HepG2 (cell line): ENCODE results near the gene USP24. TPM values are rescaled to one million over a fixed set of nuclear protein-coding genes. Genes with fewer than 3 reads are reported as not detected.

ENCODE experiments used
- ATAC-seq: fragments of 200-7000 bp; cut with Tn5 transposase; 3 replicates; pipeline ENCODE4 v1.9.1; 2020; ENCODE audit warnings: mild to moderate bottlenecking, moderate library complexity
- BruUV-seq: library from RNA; stranded (reverse); fragments of 400-500 nt; replicated peaks from 2 replicates; lab custom pipeline; 2021; lab: Mats Ljungman, UMichigan
- CTCF ChIA-PET: fragments of 300-600 bp; formaldehyde crosslinking; extraction: SDS; loops from one replicate; lab custom pipeline; 2021; ENCODE audit warnings: low total read pairs, inconsistent platforms, low intra/inter-chr PET ratio; lab: Yijun Ruan, JAX
- POLR2A ChIA-PET: fragments of 350-600 bp; sonication (Branson Sonifier 250); formaldehyde crosslinking; loops from one replicate; lab custom pipeline; 2020; ENCODE audit warnings: antibody characterized with exemption, inconsistent platforms; lab: Yijun Ruan, JAX
- DNase-seq: peaks from one replicate; pipeline ENCODE4 v3.0.0-alpha.2; 2015; ENCODE audit warnings: low spot score
- FAIRE-seq: peaks from 3 replicates; lab custom pipeline; 2011; peaks lifted over from hg19 to GRCh38; lab: Jason Lieb, UNC
- H2AFZ ChIP-seq: one replicate; pipeline ENCODE4 v1.6.1; 2011; ENCODE audit warnings: low read length, inconsistent platforms
- H3K27ac ChIP-seq: fragments of 300-600 bp; 3 replicates; pipeline ENCODE4 v1.8.0; 2011; ENCODE audit warnings: mixed run types, mild to moderate bottlenecking, mixed read lengths, low read length, inconsistent platforms; ENCODE audit not compliant: insufficient read depth; ENCODE audit errors: extremely low read length
- H3K27me3 ChIP-seq, 2 experiments: fragments of 200-600 bp in 1 of 2; 2 replicates in 1 of 2; 3 replicates in 1 of 2; pipeline versions ENCODE4 v1.6.0 to v1.8.0; 2011; ENCODE audit warnings: low read length in 2 of 2, mild to moderate bottlenecking in 2 of 2, moderate library complexity in 2 of 2, inconsistent platforms in 1 of 2; ENCODE audit not compliant: insufficient read depth in 2 of 2, control insufficient read depth in 1 of 2
- H3K36me3 ChIP-seq, 2 experiments: fragments of 200-600 bp in 1 of 2; replicated peaks in 1 of 2; 2 replicates in 1 of 2; 3 replicates in 1 of 2; pipeline versions ENCODE4 v1.5.1 to v1.8.0; 2011; ENCODE audit warnings: low read length in 2 of 2, inconsistent platforms in 1 of 2; ENCODE audit not compliant: insufficient read depth in 2 of 2, control insufficient read depth in 1 of 2
- H3K4me1 ChIP-seq: 2 replicates; pipeline ENCODE4 v1.5.1; 2012; ENCODE audit warnings: low read length, inconsistent platforms; ENCODE audit not compliant: insufficient read depth
- H3K4me2 ChIP-seq: 2 replicates; pipeline ENCODE4 v1.6.0; 2011; ENCODE audit warnings: low read depth, low read length, inconsistent platforms
- H3K4me3 ChIP-seq, 3 experiments: fragments of 200-600 bp in 1 of 3; sonication (generic), shearing (Covaris generic) in 1 of 3; replicated peaks in 1 of 3; 2 replicates each; pipeline ENCODE4 v1.5.1; 2011 to 2016; ENCODE audit warnings: low read length in 3 of 3, inconsistent platforms in 2 of 3, low read depth in 2 of 3, mild to moderate bottlenecking in 2 of 3, control low read depth in 1 of 3, mixed read lengths in 1 of 3; ENCODE audit not compliant: insufficient read depth in 1 of 3
- H3K79me2 ChIP-seq: one replicate; pipeline ENCODE4 v1.6.1; 2011; ENCODE audit warnings: low read length, inconsistent platforms; ENCODE audit not compliant: insufficient read depth
- H3K9ac ChIP-seq: 2 replicates; pipeline ENCODE4 v1.6.0; 2011; ENCODE audit warnings: mild to moderate bottlenecking, low read depth, low read length, inconsistent platforms; ENCODE audit not compliant: insufficient read depth
- H3K9me3 ChIP-seq: 2 replicates; pipeline ENCODE4 v1.5.1; 2012; ENCODE audit warnings: mild to moderate bottlenecking, low read length
- H4K20me1 ChIP-seq: 2 replicates; pipeline ENCODE4 v1.6.0; 2011; ENCODE audit warnings: inconsistent platforms, mild to moderate bottlenecking, low read length, moderate library complexity; ENCODE audit not compliant: insufficient read depth
- HNF4G ChIP-seq, 2 experiments: sonication (generic) in 1 of 2; formaldehyde crosslinking in 1 of 2; IDR thresholded peaks; 2 replicates each; pipeline versions ENCODE4 v1.4.0 to v1.6.1; 2011 to 2020; ENCODE audit warnings: borderline replicate concordance in 2 of 2, low read depth in 2 of 2, mild to moderate bottlenecking in 2 of 2, low read length in 1 of 2, missing genetic modification reagents in 1 of 2, moderate library complexity in 1 of 2
- KMT2B ChIP-seq: IDR thresholded peaks from 2 replicates; pipeline ENCODE4 v1.6.1; 2016; ENCODE audit warnings: missing genetic modification reagents, missing compliant biosample characterization
- MEF2D ChIP-seq: sonication (generic); formaldehyde crosslinking; IDR thresholded peaks from 2 replicates; pipeline ENCODE4 v1.5.1; 2020; ENCODE audit warnings: mild to moderate bottlenecking, missing genetic modification reagents
- MTF2 ChIP-seq: sonication (generic); formaldehyde crosslinking; IDR thresholded peaks from 2 replicates; pipeline ENCODE4 v1.5.0; 2020; ENCODE audit warnings: missing genetic modification reagents, borderline replicate concordance
- NKX3-1 ChIP-seq: sonication (generic); formaldehyde crosslinking; IDR thresholded peaks from 2 replicates; pipeline ENCODE4 v1.5.0; 2020; ENCODE audit warnings: missing genetic modification reagents
- POGK ChIP-seq: sonication (generic); formaldehyde crosslinking; conservative IDR thresholded peaks from 2 replicates; pipeline ENCODE4 v1.8.0; 2022; ENCODE audit warnings: mild to moderate bottlenecking, moderate library complexity, missing genetic modification reagents
- PRDM10 ChIP-seq: sonication (generic); formaldehyde crosslinking; IDR thresholded peaks from 2 replicates; pipeline ENCODE4 v1.4.0; 2020; ENCODE audit warnings: low read depth, missing genetic modification reagents
- RXRB ChIP-seq: IDR thresholded peaks from 2 replicates; pipeline ENCODE4 v1.6.1; 2016; ENCODE audit warnings: borderline replicate concordance, missing genetic modification reagents, missing compliant biosample characterization
- SOX13 ChIP-seq, 3 experiments: fragments of 450-650 bp in 1 of 3; sonication (generic) in 1 of 3; formaldehyde crosslinking in 1 of 3; IDR thresholded peaks in 2 of 3; conservative IDR thresholded peaks in 1 of 3; 2 replicates each; pipeline versions ENCODE4 v1.5.0 to v1.6.1; 2016 to 2020; ENCODE audit warnings: antibody characterized with exemption in 1 of 3, mild to moderate bottlenecking in 1 of 3, missing compliant biosample characterization in 1 of 3, missing genetic modification reagents in 1 of 3, moderate library complexity in 1 of 3
- SSRP1 ChIP-seq: IDR thresholded peaks from 2 replicates; pipeline ENCODE4 v1.6.1; 2016; ENCODE audit warnings: control low read depth
- TEF ChIP-seq: sonication (generic); formaldehyde crosslinking; IDR thresholded peaks from 2 replicates; pipeline ENCODE4 v1.5.0; 2020; ENCODE audit warnings: missing genetic modification reagents
- ZBTB26 ChIP-seq: IDR thresholded peaks from 2 replicates; pipeline ENCODE4 v1.6.1; 2016; ENCODE audit warnings: missing compliant biosample characterization, missing genetic modification reagents, borderline replicate concordance
- ZBTB7A ChIP-seq: sonication (generic); formaldehyde crosslinking; IDR thresholded peaks from 2 replicates; pipeline ENCODE4 v1.8.0; 2022; ENCODE audit warnings: mild to moderate bottlenecking, missing genetic modification reagents
- ZNF292 ChIP-seq: sonication (generic); formaldehyde crosslinking; IDR thresholded peaks from 2 replicates; pipeline ENCODE4 v1.8.1; 2022; ENCODE audit warnings: mild to moderate bottlenecking, low read depth, missing genetic modification reagents, borderline replicate concordance
- ZNF333 ChIP-seq: sonication (generic); formaldehyde crosslinking; IDR thresholded peaks from 2 replicates; pipeline ENCODE4 v1.4.0; 2020; ENCODE audit warnings: mild to moderate bottlenecking, missing genetic modification reagents, borderline replicate concordance
- ZNF777 ChIP-seq: sonication (generic); formaldehyde crosslinking; IDR thresholded peaks from 2 replicates; pipeline ENCODE4 v1.4.0; 2020; ENCODE audit warnings: missing genetic modification reagents
- WGBS: methylation state at CpG from one replicate; pipeline ENCODE4 v1.1.6; 2017; ENCODE audit warnings: low lambda C conversion rate; 5-methylcytosine and 5-hydroxymethylcytosine counted together
- in situ Hi-C: cut with HindIII; loops from 2 replicates; pipeline ENCODE4 v1.10.0; 2017; ENCODE audit warnings: low pct_unique_long_range_greater_than_20kb; ENCODE audit not compliant: extremely low pct_ligation_motif_present
- intact Hi-C: fragments of 100-400 bp; cut with micrococcal nuclease; formaldehyde crosslinking; loops from one replicate; pipeline ENCODE4 v1.10.0; 2022; ENCODE audit not compliant: unreplicated experiment
- polyA plus RNA-seq, 8 experiments: library from polyadenylated mRNA; depleted of rRNA in 3 of 8; stranded (reverse) in 7 of 8; unstranded in 1 of 8; fragments of >200 nt; fragmentation: Illumina TruSeq in 4 of 8; extraction: Trizol in 4 of 8; gene quantifications; 2 replicates each; pipeline versions ENCODE4 v1.2.1 to v1.2.3, GENCODE V29; 2011 to 2016; ENCODE audit warnings: low read depth in 4 of 8, missing spikeins in 1 of 8, mixed read lengths in 1 of 8; ENCODE audit not compliant: insufficient read depth in 1 of 8
- total RNA-seq, 5 experiments: library from RNA; depleted of rRNA; stranded (reverse); fragments of >200 nt; fragmentation: Illumina TruSeq; extraction: Trizol; gene quantifications; 2 replicates each; pipeline ENCODE4 v1.2.3, GENCODE V29; 2016; ENCODE audit warnings: low read depth in 1 of 5

The USP24 gene
- total and polyA plus RNA-seq, 2 of the 13 experiments (the other 11 are each of a cell fraction or from before 2014, with no cell fraction given), result 18.8 to 47.6 TPM

- H3K9me3 ChIP-seq, result peaks cover 7% of the 10 kb centered on the region
- H3K27ac ChIP-seq, result no peak overlapping the region
- TF ChIP-seq ZNF333 (CRISPR knock-in tag), result no peak
- TF ChIP-seq HNF4G (IDR thresholded peaks at IDR 0.05; ENCODE audit: borderline replicate concordance, low read depth, low read length), result no peak
- no peak for TF ChIP-seq HNF4G (CRISPR knock-in tag; IDR thresholded peaks at IDR 0.05; ENCODE audit: borderline replicate concordance, low read depth)
- no peak for TF ChIP-seq ZNF292 (CRISPR knock-in tag)
- no peak for TF ChIP-seq RXRB (CRISPR knock-in tag)
- TF ChIP-seq ZNF777 (CRISPR knock-in tag), result no peak
- no peak for TF ChIP-seq SSRP1 (CRISPR knock-in tag)
- TF ChIP-seq SOX13 (IDR thresholded peaks at IDR 0.05), result no peak
- TF ChIP-seq SOX13 (CRISPR knock-in tag; conservative IDR thresholded peaks at IDR 0.05 in 1 of 2, IDR thresholded peaks at IDR 0.05 in 1 of 2), result no peak
- TF ChIP-seq MTF2 (CRISPR knock-in tag), result no peak
- no peak for TF ChIP-seq TEF (CRISPR knock-in tag)
- no peak for TF ChIP-seq ZBTB7A (CRISPR knock-in tag)
- TF ChIP-seq KMT2B (CRISPR knock-in tag), result no peak
- no peak for TF ChIP-seq PRDM10
- TF ChIP-seq ZBTB26 (CRISPR knock-in tag), result no peak
- no peak for TF ChIP-seq POGK (CRISPR knock-in tag)
- TF ChIP-seq MEF2D (CRISPR knock-in tag), result no peak
- no peak for TF ChIP-seq NKX3-1
- TF ChIP-seq, all 625 proteins: peak for 0
- FAIRE-seq (no peak), ATAC-seq (no peak), DNase-seq (no peak)
- Histone ChIP-seq H4K20me1 (no peaks in the 10 kb centered on the region), H3K4me3 (no peak overlapping the region), H3K79me2 (no peaks in the 10 kb centered on the region), H3K27me3 (no peaks in the 10 kb centered on the region), H2AFZ (no peak overlapping the region), H3K9ac (no peak overlapping the region), H3K4me1 (peaks cover 31% of the 10 kb centered on the region), H3K36me3 (no peaks in the 10 kb centered on the region), H3K4me2 (no peak overlapping the region)
- BruUV-seq, result no TSS peak
- 25% methylated on average over 3 of the region's 3 CpGs for WGBS
- ChIA-PET POLR2A (no interaction called here), CTCF (no interaction called here)
- in situ Hi-C loops (no loop called here), intact Hi-C loops (no loop called here)
Measured at GRCh38 chr1:55230659-55231058, 15.5 kb upstream of the USP24 start.
